IMR-90 (cell line): ENCODE results near the gene CDK11A. TPM values are rescaled to one million over a fixed set of nuclear protein-coding genes. Genes with fewer than 3 reads are reported as not detected.

ENCODE experiments used
- ATAC-seq: fragments of 200-7000 bp; cut with Tn5 transposase; 2 replicates; pipeline ENCODE4 v1.9.1; 2020; ENCODE audit warnings: low read depth, mild to moderate bottlenecking, moderate library complexity
- BruUV-seq: library from RNA; stranded (reverse); fragments of 400-500 nt; replicated peaks from 2 replicates; lab custom pipeline; 2021; lab: Mats Ljungman, UMichigan
- CTCF ChIA-PET: fragments of 300-600 bp; formaldehyde crosslinking; extraction: SDS; loops from one replicate; lab custom pipeline; 2021; ENCODE audit warnings: antibody characterized with exemption; lab: Yijun Ruan, JAX
- POLR2A ChIA-PET: fragments of 300-600 bp; sonication (Branson Sonifier 250); formaldehyde crosslinking; loops from one replicate; lab custom pipeline; 2022; ENCODE audit warnings: antibody characterized with exemption; ENCODE audit not compliant: unreplicated experiment; lab: Charles Lee
- DNase-seq: peaks from one replicate; pipeline ENCODE4 v3.0.0; 2013
- H2AFZ ChIP-seq: replicated peaks from 2 replicates; pipeline ENCODE3; 2013; ENCODE audit warnings: low read length, mild to moderate bottlenecking; ENCODE audit not compliant: poor library complexity
- H2AK5ac ChIP-seq: 2 replicates; pipeline ENCODE4 v1.6.1; 2013; ENCODE audit warnings: low read depth, low read length, inconsistent platforms
- H2AK9ac ChIP-seq: replicated peaks from 2 replicates; pipeline ENCODE3; 2013; ENCODE audit warnings: mild to moderate bottlenecking, low read depth, low read length, moderate library complexity; ENCODE audit not compliant: poor library complexity
- H2BK120ac ChIP-seq: 2 replicates; pipeline ENCODE4 v1.6.1; 2013; ENCODE audit warnings: low read depth, low read length, inconsistent platforms
- H2BK15ac ChIP-seq: 3 replicates; pipeline ENCODE4 v1.6.1; 2013; ENCODE audit warnings: low read depth, low read length, inconsistent platforms
- H2BK20ac ChIP-seq: 2 replicates; pipeline ENCODE4 v1.6.1; 2013; ENCODE audit warnings: low read depth, mild to moderate bottlenecking, inconsistent platforms, low read length, moderate library complexity
- H2BK5ac ChIP-seq: 2 replicates; pipeline ENCODE4 v1.6.1; 2013; ENCODE audit warnings: mild to moderate bottlenecking, low read depth, low read length, inconsistent platforms; ENCODE audit not compliant: poor library complexity, severe bottlenecking
- H3K14ac ChIP-seq: replicated peaks from 2 replicates; pipeline ENCODE4 v1.6.1; 2013; ENCODE audit warnings: low read depth, low read length, inconsistent platforms
- H3K18ac ChIP-seq: 2 replicates; pipeline ENCODE4 v1.6.1; 2013; ENCODE audit warnings: low read depth, low read length, control low read depth
- H3K23ac ChIP-seq: 2 replicates; pipeline ENCODE4 v1.6.1; 2013; ENCODE audit warnings: low read depth, low read length, inconsistent platforms
- H3K27ac ChIP-seq: 2 replicates; pipeline ENCODE4 v1.5.1; 2013; ENCODE audit warnings: mild to moderate bottlenecking, control low read depth, low read length; ENCODE audit not compliant: insufficient read depth
- H3K27me3 ChIP-seq: 2 replicates; pipeline ENCODE4 v1.6.1; 2013; ENCODE audit warnings: low read length; ENCODE audit not compliant: control insufficient read depth, insufficient read depth
- H3K36me3 ChIP-seq: 2 replicates; pipeline ENCODE4 v1.6.1; 2013; ENCODE audit warnings: low read length, mixed read lengths; ENCODE audit not compliant: control insufficient read depth, insufficient read depth
- H3K4ac ChIP-seq: 2 replicates; pipeline ENCODE4 v1.6.1; 2013; ENCODE audit warnings: low read depth, low read length, inconsistent platforms
- H3K4me1 ChIP-seq: 2 replicates; pipeline ENCODE4 v1.6.1; 2013; ENCODE audit warnings: low read length, mixed read lengths; ENCODE audit not compliant: control insufficient read depth, insufficient read depth
- H3K4me2 ChIP-seq: 2 replicates; pipeline ENCODE4 v1.6.1; 2013; ENCODE audit warnings: low read depth, mild to moderate bottlenecking, control low read depth, low read length, moderate library complexity
- H3K4me3 ChIP-seq: 2 replicates; pipeline ENCODE4 v1.5.1; 2013; ENCODE audit warnings: low read depth, mild to moderate bottlenecking, control low read depth, low read length, moderate library complexity; ENCODE audit not compliant: insufficient read depth
- H3K56ac ChIP-seq: 2 replicates; pipeline ENCODE4 v1.6.1; 2013; ENCODE audit warnings: low read length, inconsistent platforms; ENCODE audit not compliant: insufficient read depth; ENCODE audit errors: extremely low read depth
- H3K79me1 ChIP-seq, 2 experiments: 2 replicates each; pipeline ENCODE4 v1.6.1; 2013; ENCODE audit warnings: low read length in 2 of 2, inconsistent platforms in 1 of 2, low read depth in 1 of 2
- H3K9ac ChIP-seq: 2 replicates; pipeline ENCODE4 v1.6.1; 2013; ENCODE audit warnings: low read depth, low read length, control low read depth
- H3K9me1 ChIP-seq: 2 replicates; pipeline ENCODE4 v1.6.1; 2013; ENCODE audit warnings: low read length, inconsistent platforms; ENCODE audit not compliant: insufficient read depth
- H3K9me3 ChIP-seq: 2 replicates; pipeline ENCODE4 v1.6.1; 2013; ENCODE audit warnings: low read length; ENCODE audit not compliant: control insufficient read depth, insufficient read depth
- H4K20me1 ChIP-seq: 2 replicates; pipeline ENCODE4 v1.6.1; 2013; ENCODE audit warnings: low read length, inconsistent platforms; ENCODE audit not compliant: insufficient read depth
- H4K5ac ChIP-seq: 2 replicates; pipeline ENCODE4 v1.6.1; 2013; ENCODE audit warnings: mild to moderate bottlenecking, low read depth, low read length, control low read depth
- H4K8ac ChIP-seq, 2 experiments: 2 replicates each; pipeline ENCODE4 v1.6.1; 2013; ENCODE audit warnings: low read depth in 2 of 2, low read length in 2 of 2, control low read depth in 1 of 2, inconsistent platforms in 1 of 2
- H4K91ac ChIP-seq: 2 replicates; pipeline ENCODE4 v1.6.1; 2013; ENCODE audit warnings: low read depth, low read length, inconsistent platforms; ENCODE audit not compliant: insufficient read depth
- CTCF ChIP-seq: conservative IDR thresholded peaks from 2 replicates; pipeline ENCODE4 v1.5.1; 2012; ENCODE audit warnings: mild to moderate bottlenecking, low read depth, low read length, improper control_type of control experiment
- WGBS, 2 experiments: methylation state at CpG; one replicate each; pipeline versions ENCODE4 v1.1.5 to v1.1.7; 2013; ENCODE audit warnings: missing lambda C conversion rate in 2 of 2; ENCODE audit not compliant: insufficient read length in 1 of 2; ENCODE audit errors: extremely low coverage in 2 of 2; 5-methylcytosine and 5-hydroxymethylcytosine counted together
- dilution Hi-C: fragments of 300-500 bp; cut with HindIII; formaldehyde crosslinking; loops from one replicate; pipeline ENCODE4 v1.14.3; 2018; ENCODE audit warnings: low sequenced_read_pairs; ENCODE audit not compliant: unreplicated experiment
- in situ Hi-C: fragments of 300-500 bp; cut with MboI; formaldehyde crosslinking; loops from 3 replicates; pipeline ENCODE4 v1.14.3; 2019; ENCODE audit warnings: low sequenced_read_pairs, inconsistent platforms, mixed read lengths
- intact Hi-C: fragments of 100-400 bp; cut with micrococcal nuclease; formaldehyde crosslinking; loops from 2 replicates; pipeline ENCODE4 v1.10.0; 2022
- polyA plus RNA-seq, 3 experiments: library from polyadenylated mRNA; depleted of rRNA; stranded (reverse); fragments of >200 nt; gene quantifications; 2 replicates each; pipeline ENCODE4 v1.2.3, GENCODE V29; 2012; ENCODE audit warnings: low replicate concordance in 1 of 3
- total RNA-seq: library from RNA; depleted of rRNA; stranded (reverse); fragments of >200 nt; gene quantifications from 2 replicates; pipeline ENCODE4 v1.2.3, GENCODE V29; 2012

Gene CDK11A
- total and polyA plus RNA-seq, 2 of the 4 experiments (the other 2 are of a cell fraction): 1.8 to 20.0 TPM

DNA sequence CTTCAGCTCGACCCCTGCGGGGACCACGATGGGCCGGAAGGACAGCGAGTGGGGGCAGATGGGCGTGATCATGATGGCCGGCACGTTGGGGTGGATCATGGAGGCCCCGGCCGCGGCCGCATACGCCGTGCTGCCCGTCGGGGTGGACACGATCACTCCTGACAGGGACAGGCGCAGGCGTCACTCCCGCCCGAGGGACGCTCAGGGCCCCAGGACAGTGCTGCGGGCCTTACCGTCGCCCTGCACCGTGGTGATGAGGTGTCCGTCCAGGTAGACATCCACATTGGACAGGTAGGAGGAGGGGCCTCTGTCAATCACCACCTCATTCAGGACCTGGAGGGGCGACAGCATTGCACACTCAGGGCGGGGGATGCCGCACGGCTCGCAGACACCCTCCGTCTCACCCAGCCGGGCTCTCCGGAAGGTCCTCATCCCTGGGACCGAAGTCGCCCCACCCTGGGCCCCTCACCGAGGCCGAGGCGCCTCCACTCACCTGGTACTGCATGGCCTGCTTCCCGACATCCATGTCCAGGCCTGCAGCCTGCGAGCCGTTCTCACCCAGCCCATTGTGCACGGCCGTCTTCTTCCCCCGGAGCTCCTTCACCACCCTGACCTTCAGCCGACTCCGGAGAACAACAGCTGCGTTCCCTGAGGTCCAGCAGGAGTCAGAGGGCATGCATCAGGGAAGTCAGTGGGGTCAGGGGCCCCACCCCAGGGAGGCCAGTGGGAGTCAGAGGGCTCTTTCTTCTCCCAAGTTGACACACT lies 30.1 kb upstream of the CDK11A start:
- peaks cover 12% of the 10 kb centered on the region; the same call in 1 of the 2 replicates for H4K20me1 ChIP-seq
- 98% methylated on average over 34 of the region's 49 CpGs; no CpG with 5 or more reads in 1 of the 2 experiments for WGBS, 2 experiments

More for the DNA sequence above, 30.1 kb upstream of the CDK11A start:
- Histone ChIP-seq H2BK15ac (no peak overlapping the region), H3K36me3 (peaks cover 44% of the 10 kb centered on the region), H2BK20ac (no peak overlapping the region), H3K9me3 (no peaks in the 10 kb centered on the region), H3K23ac (no peak overlapping the region), H3K4me1 (no peaks in the 10 kb centered on the region), H3K79me1 (peaks cover 5 to 11% of the 10 kb centered on the region in 2 experiments; a peak in 2 of 4 replicates), H2BK5ac (no peak overlapping the region), H3K27ac (no peak overlapping the region), H3K56ac (no peak overlapping the region), H3K4me3 (no peak overlapping the region), H3K18ac (no peak overlapping the region), H4K91ac (no peak overlapping the region), H3K14ac (no peak overlapping the region), H3K4ac (no peak overlapping the region), H3K9me1 (no peaks in the 10 kb centered on the region; the same call in 1 of the 2 replicates), H3K27me3 (no peaks in the 10 kb centered on the region), H2AK5ac (no peak overlapping the region), H2BK120ac (no peak overlapping the region), H2AK9ac (peak overlapping the region; percentile 55), H4K8ac (no peak overlapping the region), H3K9ac (no peak overlapping the region), H4K5ac (no peak overlapping the region), H3K4me2 (no peak overlapping the region), H2AFZ (no peak overlapping the region)
- ChIA-PET POLR2A (interaction anchor here (0.7 kb wide), 1 partner anchor 823 kb away, joined by 8 read pairs; no protein-coding TSS in a partner anchor), CTCF (no interaction called here)
- dilution Hi-C loops: no loop called here
- BruUV-seq: no TSS peak
- ATAC-seq: no peak
- DNase-seq: no peak
- in situ Hi-C loops: no loop called here
- intact Hi-C loops: no loop called here
- no peak for TF ChIP-seq CTCF
